Lower leg skin (tissue), 3 donors: ENCODE results near the gene PTGS2.

Experiments used
- CTCF ChIP-seq, 3 donors: fragments of 450-650 bp; IDR thresholded peaks; one replicate each; pipeline ENCODE4 v1.5.1; 2016; ENCODE audit warnings: antibody characterized with exemption in 3 of 3, mild to moderate bottlenecking in 3 of 3, moderate library complexity in 2 of 3
- POLR2A ChIP-seq, 2 donors: fragments of 450-650 bp; IDR thresholded peaks; one replicate each; pipeline ENCODE4 v1.6.1; 2016 to 2017; ENCODE audit warnings: antibody characterized with exemption in 2 of 2, mild to moderate bottlenecking in 1 of 2, moderate library complexity in 1 of 2

GRCh38 chr1:186717286-186717685, 37.1 kb upstream of the PTGS2 start:
- TF ChIP-seq POLR2A (IDR thresholded peaks at IDR 0.05): no peak
- TF ChIP-seq CTCF (IDR thresholded peaks at IDR 0.05): no peak
